Sigmoid colon (tissue), 7 donors: Measurements from ENCODE around the gene ABCA5. TPM values are rescaled to one million over a fixed set of nuclear protein-coding genes. Genes with fewer than 3 reads are reported as not detected.

Experiments used
- DNase-seq: peaks from one replicate; pipeline ENCODE4 v3.0.0-alpha.2; 2019
- H3K27ac ChIP-seq, 4 donors: fragments of 200-600 bp; sonication (generic); one replicate each; pipeline ENCODE4 v1.5.1; 2016 to 2019; ENCODE audit warnings: mild to moderate bottlenecking in 1 of 4
- H3K27me3 ChIP-seq, 3 donors: fragments of 200-600 bp; sonication (generic); one replicate each; pipeline ENCODE4 v1.5.1; 2019; ENCODE audit warnings: mild to moderate bottlenecking in 1 of 3
- H3K36me3 ChIP-seq, 4 donors: fragments of 200-600 bp; sonication (generic); one replicate each; pipeline ENCODE4 v1.5.1; 2016 to 2019
- H3K4me1 ChIP-seq, 4 donors: fragments of 200-600 bp; sonication (generic); one replicate each; pipeline ENCODE4 v1.5.1; 2017 to 2019
- H3K4me3 ChIP-seq, 4 donors: fragments of 200-600 bp; sonication (generic); one replicate each; pipeline ENCODE4 v1.5.1; 2017 to 2019; ENCODE audit warnings: mild to moderate bottlenecking in 2 of 4, moderate library complexity in 1 of 4
- H3K9me3 ChIP-seq, 4 donors: fragments of 200-600 bp in 3 of 4; sonication (generic) in 3 of 4; one replicate each; pipeline versions ENCODE4 v1.5.1 to v1.6.1; 2013 to 2019
- EP300 ChIP-seq, 4 donors: sonication (generic); formaldehyde crosslinking; IDR thresholded peaks; one replicate each; pipeline ENCODE4 v1.6.1; 2017; ENCODE audit warnings: antibody characterized with exemption in 4 of 4
- POLR2A ChIP-seq, 2 donors: fragments of 450-650 bp; IDR thresholded peaks; one replicate each; pipeline ENCODE4 v1.6.1; 2016; ENCODE audit warnings: antibody characterized with exemption in 2 of 2, mild to moderate bottlenecking in 2 of 2, moderate library complexity in 2 of 2
- POLR2AphosphoS5 ChIP-seq, 4 donors: sonication (generic); formaldehyde crosslinking; IDR thresholded peaks; one replicate each; pipeline ENCODE4 v1.6.1; 2017; ENCODE audit warnings: antibody characterized with exemption in 4 of 4
- WGBS, 2 donors: extraction: QIAGEN DNeasy Blood & Tissue Kit; methylation state at CpG; one replicate each; pipeline ENCODE4 v1.1.7; 2013; 5-methylcytosine and 5-hydroxymethylcytosine counted together
- intact Hi-C: fragments of 100-400 bp; cut with DNase I; formaldehyde crosslinking; loops from one replicate; pipeline ENCODE4 v1.15.1; 2023
- polyA plus RNA-seq, 3 donors: library from polyadenylated mRNA; stranded (reverse); fragments of 200-250 nt; gene quantifications; one replicate each; pipeline ENCODE4 v1.2.3, GENCODE V29; 2013
- total RNA-seq, 4 donors: library from RNA; depleted of rRNA; stranded (reverse); fragments of >200 nt; gene quantifications; one replicate each; pipeline ENCODE4 v1.1.0, GENCODE V29; 2016
- TF ChIP-seq, protein P1 (sequence below), 4 experiments: fragments of 450-650 bp in 3 of 4; fragments of 200-600 bp in 1 of 4; IDR thresholded peaks; one replicate each; pipeline ENCODE4 v1.5.1; 2016 to 2019; ENCODE audit warnings: antibody characterized with exemption in 4 of 4, mild to moderate bottlenecking in 3 of 4, moderate library complexity in 2 of 4
- donor health status: healthy with polysubstance abuse.
- donor health status: Bipolar disorder and iron deficiency.
- donor health status: healthy.

The ABCA5 gene
- total and polyA plus RNA-seq, 7 donors, result 2.5 to 23.5 (median 19.3) TPM

DNA sequence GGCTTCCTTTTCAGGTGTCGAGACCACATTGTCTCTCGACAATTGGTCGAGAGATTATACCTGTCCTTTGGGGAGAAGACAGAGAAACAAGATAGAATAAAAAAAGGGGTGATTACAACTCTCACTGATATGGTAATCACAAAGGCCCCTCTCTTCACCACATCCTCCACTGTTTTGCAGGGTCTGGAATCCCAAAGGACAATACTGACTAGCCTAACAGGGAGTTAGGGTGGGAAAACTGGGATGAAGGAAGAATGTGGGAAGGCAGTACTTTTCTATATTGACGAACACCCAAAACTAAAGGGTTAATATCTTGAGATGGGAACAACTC is 6.1 kb downstream of the ABCA5 start:
- 97 to 98% methylated on average over 4 of the region's 4 CpGs for WGBS, 2 donors
- H3K9me3 ChIP-seq, result no peaks in the 10 kb centered on the region
- H3K4me3 ChIP-seq, result no peak overlapping the region
- no peak for TF ChIP-seq POLR2A (IDR thresholded peaks at IDR 0.05)
- TF ChIP-seq POLR2AphosphoS5 (IDR thresholded peaks at IDR 0.05), result no peak
- DNase-seq, result no peak
- H3K27ac ChIP-seq, result no peak overlapping the region
- H3K27me3 ChIP-seq, result no peaks in the 10 kb centered on the region
- H3K36me3 ChIP-seq, result no peaks in the 10 kb centered on the region
- H3K4me1 ChIP-seq, result peaks cover 0 to 7% (median 5%) of the 10 kb centered on the region in 4 donors
- intact Hi-C loops, result loop anchor here (10.0 kb wide), 1 partner anchor 1326 kb away; the partner anchor contains the start of gene C17orf58

DNA sequence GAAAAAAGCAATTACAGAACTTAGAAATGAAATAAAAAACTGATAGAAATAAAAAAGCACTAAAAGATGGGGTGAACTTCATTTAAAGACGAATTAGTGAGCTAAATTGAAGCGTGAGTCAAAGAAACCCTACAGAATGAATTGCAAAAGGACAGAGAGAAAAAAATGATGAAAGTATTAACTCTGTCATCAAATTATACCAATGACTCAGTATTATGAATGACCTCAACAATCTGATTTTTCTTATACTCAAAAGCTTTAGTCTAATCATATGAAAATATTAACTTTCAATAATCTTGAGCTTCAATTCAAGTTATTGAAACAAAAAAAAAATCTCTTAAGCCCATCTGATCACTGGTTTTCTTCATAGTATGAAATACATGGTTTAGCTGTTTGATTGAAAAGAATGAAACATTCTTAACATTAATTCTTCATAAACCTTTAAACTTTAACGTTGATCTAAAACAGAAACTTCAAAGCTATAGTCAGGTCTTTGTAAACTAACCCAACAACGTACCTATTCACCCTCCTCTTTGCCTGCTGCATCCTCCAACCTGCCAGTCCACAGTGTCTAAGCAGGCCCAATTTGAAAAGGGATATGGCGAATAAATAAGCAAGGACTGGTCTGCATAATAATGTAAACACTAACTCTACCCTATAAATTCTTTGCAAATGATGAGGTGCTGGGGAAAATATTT is 6.6 kb downstream of the ABCA5 start:
- H3K4me3 ChIP-seq, result no peak overlapping the region
- no peaks in the 10 kb centered on the region for H3K36me3 ChIP-seq
- no peak for DNase-seq
- intact Hi-C loops, result loop anchor here (10.0 kb wide), 1 partner anchor 1326 kb away; the partner anchor contains the start of gene C17orf58
- no peaks in the 10 kb centered on the region for H3K9me3 ChIP-seq
- no peaks in the 10 kb centered on the region for H3K27me3 ChIP-seq
- H3K27ac ChIP-seq, result no peak overlapping the region
- peaks cover 0 to 2% (median under 1%) of the 10 kb centered on the region in 4 donors for H3K4me1 ChIP-seq
- WGBS, 2 donors, result 66 to 67% methylated on average over 5 of the region's 5 CpGs
- TF ChIP-seq EP300 (IDR thresholded peaks at IDR 0.05), result no peak
- no peak for TF ChIP-seq POLR2AphosphoS5 (IDR thresholded peaks at IDR 0.05)
- TF ChIP-seq, protein P1, sequence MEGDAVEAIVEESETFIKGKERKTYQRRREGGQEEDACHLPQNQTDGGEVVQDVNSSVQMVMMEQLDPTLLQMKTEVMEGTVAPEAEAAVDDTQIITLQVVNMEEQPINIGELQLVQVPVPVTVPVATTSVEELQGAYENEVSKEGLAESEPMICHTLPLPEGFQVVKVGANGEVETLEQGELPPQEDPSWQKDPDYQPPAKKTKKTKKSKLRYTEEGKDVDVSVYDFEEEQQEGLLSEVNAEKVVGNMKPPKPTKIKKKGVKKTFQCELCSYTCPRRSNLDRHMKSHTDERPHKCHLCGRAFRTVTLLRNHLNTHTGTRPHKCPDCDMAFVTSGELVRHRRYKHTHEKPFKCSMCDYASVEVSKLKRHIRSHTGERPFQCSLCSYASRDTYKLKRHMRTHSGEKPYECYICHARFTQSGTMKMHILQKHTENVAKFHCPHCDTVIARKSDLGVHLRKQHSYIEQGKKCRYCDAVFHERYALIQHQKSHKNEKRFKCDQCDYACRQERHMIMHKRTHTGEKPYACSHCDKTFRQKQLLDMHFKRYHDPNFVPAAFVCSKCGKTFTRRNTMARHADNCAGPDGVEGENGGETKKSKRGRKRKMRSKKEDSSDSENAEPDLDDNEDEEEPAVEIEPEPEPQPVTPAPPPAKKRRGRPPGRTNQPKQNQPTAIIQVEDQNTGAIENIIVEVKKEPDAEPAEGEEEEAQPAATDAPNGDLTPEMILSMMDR (IDR thresholded peaks at IDR 0.05), result no peak
- no peak for TF ChIP-seq POLR2A (IDR thresholded peaks at IDR 0.05)

DNA sequence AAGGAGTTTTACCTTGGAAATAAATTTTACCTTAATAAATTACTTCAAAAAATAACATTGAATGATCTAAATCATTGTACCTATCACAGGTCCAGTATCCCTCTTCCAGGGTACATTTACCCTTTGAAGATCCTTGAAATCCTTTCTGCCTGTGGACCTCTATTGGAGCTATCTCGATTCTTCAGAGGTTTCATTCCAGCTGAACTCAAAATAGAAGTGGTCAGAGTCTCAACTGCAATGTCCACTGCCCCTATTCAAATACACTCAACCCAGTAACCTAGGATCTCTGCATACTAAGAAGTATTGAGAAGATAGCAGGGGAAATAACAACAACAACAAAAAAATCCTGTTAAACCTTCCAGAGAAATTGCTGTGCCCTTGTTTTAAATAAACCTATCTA is 9.3 kb downstream of the ABCA5 start:
- Histone ChIP-seq H3K9me3 (no peaks in the 10 kb centered on the region), H3K4me3 (no peak overlapping the region), H3K27ac (no peak overlapping the region), H3K27me3 (no peaks in the 10 kb centered on the region), H3K4me1 (no peaks in the 10 kb centered on the region), H3K36me3 (no peaks in the 10 kb centered on the region)
- no peak for DNase-seq
- 89% methylated on average over 1 of the region's 1 CpG for WGBS, 2 donors
- no peak for TF ChIP-seq EP300 (IDR thresholded peaks at IDR 0.05)
- TF ChIP-seq POLR2AphosphoS5 (IDR thresholded peaks at IDR 0.05), result no peak
- no peak for TF ChIP-seq POLR2A (IDR thresholded peaks at IDR 0.05)
- intact Hi-C loops, result no loop called here

DNA sequence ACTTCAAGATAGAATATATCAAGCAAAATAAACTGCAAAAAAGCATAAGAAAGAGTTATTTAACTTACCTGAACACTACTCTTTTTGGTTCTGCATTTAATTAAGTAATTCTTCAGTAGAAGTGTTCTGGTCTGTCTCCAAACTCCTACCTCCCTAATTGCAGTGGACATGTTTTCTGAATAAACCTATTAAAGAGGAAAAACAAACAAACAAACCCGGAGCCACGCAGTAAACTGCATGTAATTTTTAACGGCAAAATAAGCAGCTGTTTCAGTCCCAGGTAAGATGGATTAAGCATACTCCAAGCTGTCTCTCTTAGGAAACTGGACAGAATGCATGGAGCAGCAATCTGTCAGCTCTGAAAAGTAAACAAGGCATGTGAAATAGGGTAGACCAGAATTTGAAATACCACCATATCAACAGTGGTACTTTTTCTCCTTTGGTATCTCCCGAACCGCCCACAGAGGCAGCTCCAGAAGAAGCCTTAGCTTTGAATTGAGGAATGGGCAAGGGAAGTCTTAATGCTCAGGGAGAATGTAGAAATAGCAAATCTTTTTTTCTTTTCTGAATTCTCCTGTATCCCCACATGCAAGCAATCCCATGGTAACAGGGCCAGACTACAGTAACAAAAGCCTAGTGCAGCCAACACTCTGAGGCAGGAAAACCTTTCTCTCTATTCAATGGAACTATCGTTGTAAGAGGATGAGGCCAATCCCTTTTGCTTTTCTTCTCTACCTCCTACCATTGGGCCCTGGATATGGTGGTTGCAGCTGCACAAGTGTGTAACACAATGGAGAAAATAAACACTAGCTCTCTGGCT is 12.5 kb downstream of the ABCA5 start:
- H3K4me3 ChIP-seq, result no peak overlapping the region

DNA sequence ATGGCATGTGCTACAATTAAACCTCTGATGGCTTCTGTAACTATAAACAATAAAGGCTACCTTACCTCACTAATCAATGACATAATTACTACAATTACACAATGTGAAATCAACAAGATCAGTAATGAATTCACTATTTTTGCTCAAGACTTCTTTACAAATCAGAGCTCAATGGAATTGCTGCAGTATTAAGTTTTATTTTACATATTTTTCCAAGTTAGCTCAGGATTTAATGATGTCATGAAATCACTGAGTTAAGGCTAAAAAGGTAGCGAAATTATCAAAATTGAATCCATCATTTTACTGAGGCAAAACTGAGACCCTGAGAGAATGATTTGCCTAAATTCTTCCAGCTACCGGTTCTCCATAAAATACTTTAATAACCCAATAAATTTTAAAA is 21.8 kb downstream of the ABCA5 start:
- peaks cover 0 to 43% (median 0%) of the 10 kb centered on the region in 4 donors for H3K36me3 ChIP-seq
- no peak overlapping the region for H3K27ac ChIP-seq
- H3K4me1 ChIP-seq, result no peaks in the 10 kb centered on the region
- no peaks in the 10 kb centered on the region for H3K27me3 ChIP-seq
- TF ChIP-seq, protein P1 (IDR thresholded peaks at IDR 0.05), result no peak
- TF ChIP-seq POLR2AphosphoS5 (IDR thresholded peaks at IDR 0.05), result no peak
- no peaks in the 10 kb centered on the region for H3K9me3 ChIP-seq
- no peak overlapping the region for H3K4me3 ChIP-seq
- 94 to 96% methylated on average over 2 of the region's 2 CpGs for WGBS, 2 donors
- no peak for DNase-seq
- intact Hi-C loops, result no loop called here

More for the DNA sequence above, 12.5 kb downstream of the ABCA5 start:
- WGBS, 2 donors, result 45 to 72% methylated on average over 6 of the region's 6 CpGs
- Histone ChIP-seq H3K9me3 (no peaks in the 10 kb centered on the region), H3K36me3 (peaks cover 0 to 15% (median 0%) of the 10 kb centered on the region in 4 donors), H3K27ac (no peak overlapping the region), H3K27me3 (no peaks in the 10 kb centered on the region), H3K4me1 (no peaks in the 10 kb centered on the region)
- TF ChIP-seq EP300 (IDR thresholded peaks at IDR 0.05), result no peak
- TF ChIP-seq, protein P1 (IDR thresholded peaks at IDR 0.05), result no peak
- no peak for TF ChIP-seq POLR2AphosphoS5 (IDR thresholded peaks at IDR 0.05)
- TF ChIP-seq POLR2A (IDR thresholded peaks at IDR 0.05), result no peak
- no peak for DNase-seq
- intact Hi-C loops, result no loop called here
